ENCODE results near the gene ARHGAP42. TPM values are rescaled to one million over a fixed set of nuclear protein-coding genes. Genes with fewer than 3 reads are reported as not detected.

ARHGAP42 gene
- total RNA-seq, 1 experiment from 2014 or later: 7.1 TPM

GRCh38 chr11:100761841-100762240, 74.8 kb downstream of the ARHGAP42 start:
- intact Hi-C loops (cut with micrococcal nuclease; ENCODE audit: unreplicated experiment) (no loop called here), in situ Hi-C loops (cut with HindIII; ENCODE audit: low pct_unique_long_range_greater_than_20kb, low sequenced_read_pairs) (no loop called here)
- ChIA-PET CTCF (no interaction called here), POLR2A (no interaction called here)
- no TSS peak for BruUV-seq (replicated peaks)
- H3K36me3 ChIP-seq (ENCODE audit: control insufficient read depth, insufficient read depth, low read length): no peaks in the 10 kb centered on the region
- TF ChIP-seq TCF7L2 (IDR thresholded peaks at IDR 0.05; ENCODE audit: low read depth, low read length): no peak
- no peak for TF ChIP-seq POLR2AphosphoS5 (IDR thresholded peaks at IDR 0.05; ENCODE audit: low read depth, low read length)
- TF ChIP-seq REST (IDR thresholded peaks at IDR 0.05; ENCODE audit: insufficient read depth in 1 of 2, low read depth in 2 of 2, low read length in 1 of 2): no peak
- TF ChIP-seq SIN3A (IDR thresholded peaks at IDR 0.05; ENCODE audit: borderline replicate concordance, insufficient read depth, low read depth, low read length): no peak
- no peak for TF ChIP-seq CTCF (IDR thresholded peaks at IDR 0.05)
- DNase-seq (ENCODE audit: low read depth, low spot score) (no peak), ATAC-seq (no peak)
- H3K9me3 ChIP-seq (ENCODE audit: control insufficient read depth, insufficient read depth, low read depth, low read length): no peaks in the 10 kb centered on the region
- no peaks in the 10 kb centered on the region for H3K27me3 ChIP-seq (ENCODE audit: control insufficient read depth, insufficient read depth, low read length)
- no peak overlapping the region for H3K4me3 ChIP-seq (ENCODE audit: low read depth in 2 of 2, low read length in 2 of 2)
- no peaks in the 10 kb centered on the region for H3K4me1 ChIP-seq (ENCODE audit: control insufficient read depth, insufficient read depth, low read length)
- H3K27ac ChIP-seq (ENCODE audit: low read length): no peak overlapping the region

- in situ Hi-C loops (cut with HindIII; ENCODE audit: low pct_unique_long_range_greater_than_20kb, low sequenced_read_pairs) (no loop called here), intact Hi-C loops (cut with micrococcal nuclease; ENCODE audit: unreplicated experiment) (no loop called here)
- Histone ChIP-seq H3K4me3 (ENCODE audit: low read depth in 2 of 2, low read length in 2 of 2) (no peak overlapping the region), H3K36me3 (ENCODE audit: control insufficient read depth, insufficient read depth, low read length) (no peaks in the 10 kb centered on the region), H3K27ac (ENCODE audit: low read length) (no peak overlapping the region), H3K4me1 (ENCODE audit: control insufficient read depth, insufficient read depth, low read length) (no peaks in the 10 kb centered on the region), H3K27me3 (ENCODE audit: control insufficient read depth, insufficient read depth, low read length) (no peaks in the 10 kb centered on the region), H3K9me3 (ENCODE audit: control insufficient read depth, insufficient read depth, low read depth, low read length) (no peaks in the 10 kb centered on the region)
- POLR2A ChIA-PET: no interaction called here
- no peak for TF ChIP-seq CTCF (IDR thresholded peaks at IDR 0.05)
- no peak for TF ChIP-seq SIN3A (IDR thresholded peaks at IDR 0.05; ENCODE audit: borderline replicate concordance, insufficient read depth, low read depth, low read length)
- TF ChIP-seq TCF7L2 (IDR thresholded peaks at IDR 0.05; ENCODE audit: low read depth, low read length): no peak
- TF ChIP-seq POLR2AphosphoS5 (IDR thresholded peaks at IDR 0.05; ENCODE audit: low read depth, low read length): no peak
- TF ChIP-seq REST (IDR thresholded peaks at IDR 0.05; ENCODE audit: insufficient read depth in 1 of 2, low read depth in 2 of 2, low read length in 1 of 2): no peak
- BruUV-seq (replicated peaks): no TSS peak
- DNase-seq (ENCODE audit: low read depth, low spot score) (no peak), ATAC-seq (no peak)
- CTCF ChIA-PET: no interaction called here
Measured at GRCh38 chr11:100766764-100767163, 79.7 kb downstream of the ARHGAP42 start.

All from Panc1 (cell line).